ENCODE data around the gene FCER2. TPM values are rescaled to one million over a fixed set of nuclear protein-coding genes. Genes with fewer than 3 reads are reported as not detected.

Gene FCER2
- 1 to 10 TPM; 3.0 to 3.7 TPM for total RNA-seq

DNA sequence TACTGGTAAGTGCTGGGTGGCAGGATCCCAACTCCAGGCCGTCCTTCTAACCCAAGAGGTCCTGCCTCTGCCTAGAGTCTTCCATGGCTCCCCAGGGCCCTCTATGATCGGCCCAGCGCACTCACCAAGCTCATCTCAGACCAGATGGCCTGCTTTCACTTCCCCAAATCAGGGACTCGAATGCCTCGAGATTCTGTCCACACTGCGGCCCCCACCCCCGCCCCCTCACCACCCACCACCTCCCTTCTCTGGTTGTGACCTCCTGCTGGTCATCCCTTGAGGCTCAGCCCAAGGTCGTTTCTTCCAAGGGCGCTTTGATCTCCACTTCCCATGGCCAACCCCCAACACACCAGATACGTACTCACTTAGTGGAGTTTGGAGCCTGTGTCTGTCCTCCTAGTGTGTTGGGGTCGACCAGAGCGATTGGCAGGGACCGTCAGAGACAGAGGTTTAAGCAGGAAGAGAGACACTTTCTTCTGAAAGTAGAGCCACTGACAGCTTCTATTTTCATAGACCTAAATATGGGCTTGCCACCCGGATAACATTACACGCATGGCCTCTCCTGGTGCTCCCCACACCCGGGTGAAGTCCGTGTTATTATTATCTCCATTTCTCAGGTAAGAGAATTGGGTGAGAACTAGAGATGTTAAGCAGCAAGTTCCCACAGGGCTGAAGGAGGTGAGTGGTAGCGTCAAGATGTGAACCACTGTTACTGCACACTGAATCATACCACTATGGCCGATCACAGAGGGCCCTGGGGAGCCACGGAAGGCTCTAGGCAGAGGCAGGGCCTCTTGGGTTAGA lies at the start of gene FCER2:
Gene FCER2 (minus strand): TSS at position 478 of the 804 bp plus-strand sequence. CDS start 2,371 bp downstream, outside the sequence.
- no peak within 1 kb of the TSS for H3K27ac Mint-ChIP-seq

DNA sequence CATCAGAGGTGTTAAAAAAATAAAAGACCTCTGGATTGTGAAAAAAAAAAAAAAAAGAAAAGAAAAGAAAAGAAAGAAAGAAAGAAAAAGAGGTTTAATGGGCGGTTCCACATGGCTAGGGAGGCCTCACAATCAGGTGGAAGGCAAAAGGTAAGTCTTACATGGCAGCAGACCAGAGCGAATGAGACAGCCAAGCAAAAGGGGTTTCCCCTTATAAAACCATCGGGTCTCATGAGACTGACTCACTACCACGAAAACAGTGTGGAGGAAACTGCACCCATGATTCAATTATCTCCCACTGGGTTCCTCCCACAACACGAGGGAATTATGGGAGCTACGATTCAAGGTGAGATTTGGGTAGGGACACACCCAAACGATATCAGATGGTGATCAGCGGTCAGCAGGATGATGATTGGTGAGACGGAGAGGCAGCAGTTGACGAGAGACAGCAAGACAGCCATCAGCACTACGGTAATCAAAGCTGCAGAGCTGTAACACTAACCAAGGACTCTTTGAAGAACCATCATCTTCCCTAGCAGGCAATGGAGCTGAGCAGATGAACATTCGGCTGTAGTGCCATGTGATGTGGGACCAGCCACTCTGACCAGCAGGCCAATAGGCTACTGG lies 49.3 kb upstream of the FCER2 start:
- Mint-ChIP-seq H3K4me3 (no peak overlapping the region), H3K27ac (peak overlapping the region; percentile 84), H3K4me1 (ENCODE audit: low read depth) (peaks cover 29% of the 10 kb centered on the region), H3K36me3 (ENCODE audit: low read depth) (peaks cover 11% of the 10 kb centered on the region), H3K9me3 (peaks cover 41% of the 10 kb centered on the region), H3K27me3 (peaks cover 10% of the 10 kb centered on the region)
- TF ChIP-seq, protein P1, sequence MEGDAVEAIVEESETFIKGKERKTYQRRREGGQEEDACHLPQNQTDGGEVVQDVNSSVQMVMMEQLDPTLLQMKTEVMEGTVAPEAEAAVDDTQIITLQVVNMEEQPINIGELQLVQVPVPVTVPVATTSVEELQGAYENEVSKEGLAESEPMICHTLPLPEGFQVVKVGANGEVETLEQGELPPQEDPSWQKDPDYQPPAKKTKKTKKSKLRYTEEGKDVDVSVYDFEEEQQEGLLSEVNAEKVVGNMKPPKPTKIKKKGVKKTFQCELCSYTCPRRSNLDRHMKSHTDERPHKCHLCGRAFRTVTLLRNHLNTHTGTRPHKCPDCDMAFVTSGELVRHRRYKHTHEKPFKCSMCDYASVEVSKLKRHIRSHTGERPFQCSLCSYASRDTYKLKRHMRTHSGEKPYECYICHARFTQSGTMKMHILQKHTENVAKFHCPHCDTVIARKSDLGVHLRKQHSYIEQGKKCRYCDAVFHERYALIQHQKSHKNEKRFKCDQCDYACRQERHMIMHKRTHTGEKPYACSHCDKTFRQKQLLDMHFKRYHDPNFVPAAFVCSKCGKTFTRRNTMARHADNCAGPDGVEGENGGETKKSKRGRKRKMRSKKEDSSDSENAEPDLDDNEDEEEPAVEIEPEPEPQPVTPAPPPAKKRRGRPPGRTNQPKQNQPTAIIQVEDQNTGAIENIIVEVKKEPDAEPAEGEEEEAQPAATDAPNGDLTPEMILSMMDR (IDR thresholded peaks at IDR 0.05): no peak
- POLR2A ChIA-PET: interaction anchor here (0.6 to 1.0 kb wide), 2 partner anchors 9 to 18 kb away, joined by 3 to 4 read pairs; no protein-coding TSS in a partner anchor
- ATAC-seq (peak; percentile 97), DNase-seq (peak; percentile 77)
- intact Hi-C loops (cut with micrococcal nuclease): no loop called here
- CTCF ChIA-PET: interaction anchor here (0.6 to 1.7 kb wide), 6 partner anchors 12 to 563 kb away, joined by 3 to 6 read pairs (median 4); partner anchors contain the start of gene TRAPPC5

More for the DNA sequence above, at the start of gene FCER2:
- H3K27me3 Mint-ChIP-seq: peaks cover 6% of the 10 kb centered on the region
- DNase-seq: no peak
- H3K4me3 Mint-ChIP-seq: no peak within 1 kb of the TSS
- intact Hi-C loops (cut with micrococcal nuclease): loop anchor here (10.0 kb wide), 1 partner anchor 73 kb away; no protein-coding TSS in a partner anchor
- TF ChIP-seq, protein P1 (IDR thresholded peaks at IDR 0.05): no peak
- peaks cover 1% of the 10 kb centered on the region for H3K36me3 Mint-ChIP-seq (ENCODE audit: low read depth)
- no peak for ATAC-seq
- ChIA-PET POLR2A (interaction anchor here (0.8 kb wide), 1 partner anchor 108 kb away, joined by 3 read pairs; no protein-coding TSS in a partner anchor), CTCF (interaction anchor here (0.6 to 1.5 kb wide), 2 partner anchors 21 to 134 kb away, joined by 3 to 6 read pairs; partner anchors contain the start of gene TRAPPC5)
- H3K4me1 Mint-ChIP-seq (ENCODE audit: low read depth): peaks cover 47% of the 10 kb centered on the region
- no peaks in the 10 kb centered on the region for H3K9me3 Mint-ChIP-seq

GRCh38 chr19:7748756-7749155 lies 46.8 kb upstream of the FCER2 start:
- ATAC-seq (no peak), DNase-seq (peak; percentile 33)
- H3K27ac Mint-ChIP-seq: no peak overlapping the region
- intact Hi-C loops (cut with micrococcal nuclease): loop anchor here (10.0 kb wide), 1 partner anchor 46 kb away; no protein-coding TSS in a partner anchor
- H3K4me3 Mint-ChIP-seq: no peak overlapping the region
- peaks cover 20% of the 10 kb centered on the region for H3K27me3 Mint-ChIP-seq
- peaks cover 8% of the 10 kb centered on the region for H3K36me3 Mint-ChIP-seq (ENCODE audit: low read depth)
- ChIA-PET POLR2A (no interaction called here), CTCF (interaction anchor here (1.6 kb wide), 1 partner anchor 51 kb away, joined by 5 read pairs; no protein-coding TSS in a partner anchor)
- H3K9me3 Mint-ChIP-seq: peaks cover 18% of the 10 kb centered on the region
- H3K4me1 Mint-ChIP-seq (ENCODE audit: low read depth): peaks cover 29% of the 10 kb centered on the region
- TF ChIP-seq, protein P1 (IDR thresholded peaks at IDR 0.05): no peak

DNA sequence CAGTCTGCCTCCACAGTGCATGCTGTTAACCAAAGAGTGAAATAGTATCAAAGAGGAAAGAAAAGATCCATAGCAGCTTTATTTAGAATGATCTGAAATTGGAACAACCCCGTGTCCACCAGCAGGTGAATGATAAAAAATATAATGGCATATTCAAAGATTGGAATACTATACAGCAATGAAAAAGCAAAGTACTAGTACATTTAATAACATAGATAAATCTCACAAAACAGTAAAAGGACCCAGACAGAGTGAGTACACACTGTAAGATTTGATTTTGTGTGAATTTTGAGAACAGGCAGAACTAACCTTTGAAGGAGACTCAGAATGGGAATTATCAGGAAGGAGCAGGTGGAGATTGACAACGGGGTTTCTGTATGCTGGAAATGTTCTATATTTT lies 46.2 kb upstream of the FCER2 start:
- Mint-ChIP-seq H3K27ac (no peak overlapping the region), H3K9me3 (peaks cover 17% of the 10 kb centered on the region), H3K27me3 (peaks cover 20% of the 10 kb centered on the region), H3K4me3 (no peak overlapping the region), H3K36me3 (ENCODE audit: low read depth) (peaks cover 8% of the 10 kb centered on the region), H3K4me1 (ENCODE audit: low read depth) (peaks cover 30% of the 10 kb centered on the region)
- ChIA-PET CTCF (interaction anchor here (0.8 to 1.3 kb wide), 3 partner anchors 9 to 68 kb away, joined by 3 to 6 read pairs (median 3); partner anchors contain the start of gene TRAPPC5), POLR2A (interaction anchor here (0.6 to 0.9 kb wide), 3 partner anchors 9 to 33 kb away, joined by 3 to 4 read pairs (median 3); no protein-coding TSS in a partner anchor)
- DNase-seq (no peak), ATAC-seq (no peak)
- intact Hi-C loops (cut with micrococcal nuclease): loop anchor here (10.0 kb wide), 1 partner anchor 47 kb away; no protein-coding TSS in a partner anchor
- TF ChIP-seq, protein P1 (IDR thresholded peaks at IDR 0.05): no peak

All from activated CD8-positive, alpha-beta T cell treated with anti-CD3 and anti-CD28 coated beads for 36 hours (primary cell).